ENCODE measurements around the gene NEGR1.

DNA sequence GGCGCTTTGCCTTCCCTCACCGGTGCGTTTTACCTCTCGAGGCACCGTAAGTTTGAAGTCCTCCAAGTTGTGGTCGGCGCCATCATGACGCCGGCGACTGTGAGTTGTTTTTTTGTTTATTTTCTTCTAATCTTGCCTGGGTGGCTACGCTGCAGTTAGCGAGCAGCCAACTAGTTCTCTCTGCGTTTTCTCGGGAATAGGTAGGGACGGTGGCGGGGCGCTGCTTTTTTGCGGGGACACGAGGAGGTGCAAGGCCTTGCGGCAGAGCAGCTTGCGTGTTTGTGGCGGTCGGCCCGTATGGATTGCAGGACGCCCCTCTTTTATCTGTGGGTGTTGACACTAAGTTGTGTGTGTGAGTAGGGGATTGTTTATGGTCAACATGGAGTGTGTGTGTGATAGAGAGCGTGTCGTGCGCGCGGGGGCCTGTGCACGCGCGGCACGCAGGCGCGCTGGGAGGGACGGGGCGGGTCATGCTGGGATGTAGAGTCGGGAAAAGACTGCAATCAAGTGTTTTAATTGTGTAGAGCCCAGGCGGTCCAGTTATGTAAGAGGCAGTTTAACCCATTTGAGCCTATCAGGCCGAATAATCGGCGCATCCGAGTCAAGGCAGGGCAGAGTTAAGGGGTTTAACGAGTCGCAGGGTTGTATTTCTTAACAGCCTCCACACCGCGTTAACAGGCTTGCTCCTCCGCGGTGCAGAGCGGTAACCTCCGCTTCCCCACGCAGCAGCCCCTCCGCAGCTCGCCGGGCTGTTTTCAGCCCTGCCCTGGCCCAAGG lies 1.2 kb upstream of the NEGR1 start:
- TF ChIP-seq, protein P1, sequence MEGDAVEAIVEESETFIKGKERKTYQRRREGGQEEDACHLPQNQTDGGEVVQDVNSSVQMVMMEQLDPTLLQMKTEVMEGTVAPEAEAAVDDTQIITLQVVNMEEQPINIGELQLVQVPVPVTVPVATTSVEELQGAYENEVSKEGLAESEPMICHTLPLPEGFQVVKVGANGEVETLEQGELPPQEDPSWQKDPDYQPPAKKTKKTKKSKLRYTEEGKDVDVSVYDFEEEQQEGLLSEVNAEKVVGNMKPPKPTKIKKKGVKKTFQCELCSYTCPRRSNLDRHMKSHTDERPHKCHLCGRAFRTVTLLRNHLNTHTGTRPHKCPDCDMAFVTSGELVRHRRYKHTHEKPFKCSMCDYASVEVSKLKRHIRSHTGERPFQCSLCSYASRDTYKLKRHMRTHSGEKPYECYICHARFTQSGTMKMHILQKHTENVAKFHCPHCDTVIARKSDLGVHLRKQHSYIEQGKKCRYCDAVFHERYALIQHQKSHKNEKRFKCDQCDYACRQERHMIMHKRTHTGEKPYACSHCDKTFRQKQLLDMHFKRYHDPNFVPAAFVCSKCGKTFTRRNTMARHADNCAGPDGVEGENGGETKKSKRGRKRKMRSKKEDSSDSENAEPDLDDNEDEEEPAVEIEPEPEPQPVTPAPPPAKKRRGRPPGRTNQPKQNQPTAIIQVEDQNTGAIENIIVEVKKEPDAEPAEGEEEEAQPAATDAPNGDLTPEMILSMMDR (IDR thresholded peaks at IDR 0.05): no peak
- no peak for TF ChIP-seq ZFX (IDR thresholded peaks at IDR 0.05; ENCODE audit: borderline replicate concordance)

All from 22Rv1 (cell line).